ENCODE data around the gene FAM120AOS.

The FAM120AOS gene

GRCh38 chr9:93431539-93432105 is 21.8 kb downstream of the FAM120AOS start:
- TF ChIP-seq CTCF (conservative IDR thresholded peaks at IDR 0.05; ENCODE audit: control insufficient read depth, insufficient read depth, low read depth, low read length), result no peak
- no peak for DNase-seq (ENCODE audit: low read depth)
- no peak overlapping the region for H3K4me3 ChIP-seq (ENCODE audit: control insufficient read depth, low read depth, low read length)

GRCh38 chr9:93427655-93428379 is 25.6 kb downstream of the FAM120AOS start:
- H3K4me3 ChIP-seq (ENCODE audit: control insufficient read depth, low read depth, low read length), result no peak overlapping the region
- TF ChIP-seq CTCF (conservative IDR thresholded peaks at IDR 0.05; ENCODE audit: control insufficient read depth, insufficient read depth, low read depth, low read length), result peak; percentile 34
- DNase-seq (ENCODE audit: low read depth), result no peak

GRCh38 chr9:93422977-93423616 is 30.3 kb downstream of the FAM120AOS start:
- no peak overlapping the region for H3K4me3 ChIP-seq (ENCODE audit: control insufficient read depth, low read depth, low read length)
- DNase-seq (ENCODE audit: low read depth), result no peak

GRCh38 chr9:93419023-93419422 is 34.4 kb downstream of the FAM120AOS start:
- no peak for DNase-seq (ENCODE audit: low read depth)
- no peak overlapping the region for H3K4me3 ChIP-seq (ENCODE audit: control insufficient read depth, low read depth, low read length)
- TF ChIP-seq CTCF (conservative IDR thresholded peaks at IDR 0.05; ENCODE audit: control insufficient read depth, insufficient read depth, low read depth, low read length), result no peak

More at GRCh38 chr9:93422977-93423616, 30.3 kb downstream of the FAM120AOS start:
- no peak for TF ChIP-seq CTCF (conservative IDR thresholded peaks at IDR 0.05; ENCODE audit: control insufficient read depth, insufficient read depth, low read depth, low read length)

GRCh38 chr9:93417538-93417937 is 35.8 kb downstream of the FAM120AOS start:
- DNase-seq (ENCODE audit: low read depth), result no peak

More at GRCh38 chr9:93417538-93417937, 35.8 kb downstream of the FAM120AOS start:
- TF ChIP-seq CTCF (conservative IDR thresholded peaks at IDR 0.05; ENCODE audit: control insufficient read depth, insufficient read depth, low read depth, low read length), result no peak
- H3K4me3 ChIP-seq (ENCODE audit: control insufficient read depth, low read depth, low read length), result no peak overlapping the region
